B cell (primary cell): ENCODE data around the gene COL5A1. TPM values are rescaled to one million over a fixed set of nuclear protein-coding genes. Genes with fewer than 3 reads are reported as not detected.

Source experiments
- ATAC-seq: fragments of 200-7000 bp; cut with Tn5 transposase; one replicate; pipeline ENCODE4 v1.10.0; 2021; ENCODE audit warnings: low read depth, mild to moderate bottlenecking, moderate number of reproducible peaks, moderate library complexity
- CTCF ChIA-PET: fragments of 350-600 bp; sonication (Branson Sonifier 250); formaldehyde crosslinking; loops from one replicate; lab custom pipeline; 2021; ENCODE audit warnings: antibody characterized with exemption, inconsistent platforms; lab: Charles Lee
- POLR2A ChIA-PET: fragments of 350-600 bp; sonication (Branson Sonifier 250); formaldehyde crosslinking; loops from one replicate; lab custom pipeline; 2021; ENCODE audit warnings: antibody characterized with exemption; lab: Charles Lee
- DNase-seq: peaks from one replicate; pipeline ENCODE4 v3.0.0; 2013
- H2AFZ ChIP-seq: 2 replicates; pipeline ENCODE4 v1.6.1; 2012; ENCODE audit warnings: mild to moderate bottlenecking, low read depth, low read length; ENCODE audit not compliant: insufficient read depth, poor library complexity, severe bottlenecking
- H3K27ac ChIP-seq, 2 donors: 1 replicate in 1 of 2; 2 replicates in 1 of 2; pipeline ENCODE4 v1.5.1; 2012 to 2013; ENCODE audit warnings: low read length in 2 of 2, mild to moderate bottlenecking in 2 of 2, moderate library complexity in 1 of 2
- H3K27me3 ChIP-seq, 4 experiments: fragments of 200-600 bp in 1 of 4; sonication (generic) in 1 of 4; replicated peaks in 1 of 4; 1 replicate in 2 of 4; 2 replicates in 2 of 4; pipeline versions ENCODE4 v1.6.1 to v1.7.0; 2013 to 2016; ENCODE audit warnings: low read length in 3 of 4, mild to moderate bottlenecking in 2 of 4, mixed read lengths in 1 of 4, moderate library complexity in 1 of 4; ENCODE audit not compliant: insufficient read depth in 4 of 4, control insufficient read depth in 3 of 4; ENCODE audit errors: control extremely low read depth in 1 of 4
- H3K36me3 ChIP-seq, 2 experiments: replicated peaks in 1 of 2; 1 replicate in 1 of 2; 2 replicates in 1 of 2; pipeline versions ENCODE4 v1.6.1 to v1.7.1; 2013; ENCODE audit warnings: low read length in 1 of 2; ENCODE audit not compliant: insufficient read depth in 2 of 2, control insufficient read depth in 1 of 2; ENCODE audit errors: control extremely low read depth in 1 of 2, extremely low read depth in 1 of 2
- H3K4me1 ChIP-seq, 2 donors: fragments of 200-600 bp in 1 of 2; sonication (generic) in 1 of 2; 1 replicate in 1 of 2; 2 replicates in 1 of 2; pipeline versions ENCODE4 v1.5.1 to v1.6.1; 2013 to 2017; ENCODE audit warnings: low read length in 2 of 2; ENCODE audit not compliant: control insufficient read depth in 2 of 2, insufficient read depth in 2 of 2
- H3K4me2 ChIP-seq: replicated peaks from 2 replicates; pipeline ENCODE3; 2012; ENCODE audit warnings: mild to moderate bottlenecking, low read depth, low read length; ENCODE audit not compliant: poor library complexity, severe bottlenecking
- H3K4me3 ChIP-seq, 5 experiments: fragments of 200-600 bp in 1 of 5; sonication (generic) in 1 of 5; 1 replicate in 3 of 5; 2 replicates in 2 of 5; pipeline versions ENCODE4 v1.5.1 to v1.7.0; 2011 to 2016; ENCODE audit warnings: low read length in 4 of 5, mild to moderate bottlenecking in 4 of 5, low read depth in 2 of 5, control low read depth in 1 of 5, moderate library complexity in 1 of 5; ENCODE audit not compliant: insufficient read depth in 1 of 5; ENCODE audit errors: control extremely low read depth in 1 of 5, extremely low read depth in 1 of 5
- H3K79me2 ChIP-seq: fragments of 200-600 bp; sonication (generic); one replicate; pipeline ENCODE4 v1.6.0; 2016; ENCODE audit warnings: low read length; ENCODE audit not compliant: control insufficient read depth, insufficient read depth
- H3K9ac ChIP-seq: fragments of 200-600 bp; sonication (generic); 2 replicates; pipeline ENCODE4 v1.6.1; 2017; ENCODE audit warnings: mild to moderate bottlenecking, low read length, moderate library complexity
- H3K9me3 ChIP-seq, 3 donors: one replicate each; pipeline versions ENCODE4 v1.6.1 to v1.7.1; 2013; ENCODE audit warnings: low read length in 2 of 3; ENCODE audit not compliant: control insufficient read depth in 2 of 3, insufficient read depth in 1 of 3; ENCODE audit errors: control extremely low read depth in 1 of 3
- H4K20me1 ChIP-seq: 2 replicates; pipeline ENCODE4 v1.6.0; 2012; ENCODE audit warnings: mild to moderate bottlenecking, low read length; ENCODE audit not compliant: insufficient read depth, control insufficient read depth, poor library complexity, severe bottlenecking
- H3K27ac Mint-ChIP-seq: one replicate; pipeline ENCODE4 v1.8.0; 2021; ENCODE audit warnings: mixed read lengths
- H3K27me3 Mint-ChIP-seq: one replicate; pipeline ENCODE4 v1.8.0; 2021; ENCODE audit warnings: mixed read lengths
- H3K4me1 Mint-ChIP-seq: one replicate; pipeline ENCODE4 v1.8.0; 2021; ENCODE audit warnings: mixed read lengths
- H3K4me3 Mint-ChIP-seq: one replicate; pipeline ENCODE4 v1.8.0; 2021; ENCODE audit warnings: mixed read lengths
- H3K9me3 Mint-ChIP-seq: one replicate; pipeline ENCODE4 v1.8.0; 2022; ENCODE audit warnings: mixed read lengths; ENCODE audit not compliant: insufficient read depth
- EZH2 ChIP-seq: IDR thresholded peaks from 2 replicates; pipeline ENCODE4 v1.6.1; 2012; ENCODE audit warnings: borderline replicate concordance, low read depth, mild to moderate bottlenecking, moderate library complexity, low read length; ENCODE audit not compliant: insufficient read depth, poor library complexity, severe bottlenecking
- WGBS: methylation state at CpG from one replicate; pipeline ENCODE4 v1.1.5; 2013; ENCODE audit warnings: missing lambda C conversion rate; ENCODE audit not compliant: insufficient coverage; 5-methylcytosine and 5-hydroxymethylcytosine counted together
- intact Hi-C: fragments of 100-400 bp; cut with micrococcal nuclease; formaldehyde crosslinking; loops from one replicate; pipeline ENCODE4 v1.10.0; 2022
- polyA plus RNA-seq: library from polyadenylated mRNA; depleted of rRNA; stranded (reverse); fragments of >200 nt; gene quantifications from 2 replicates; pipeline ENCODE4 v1.2.3, GENCODE V29; 2012
- total RNA-seq, 2 donors: library from RNA; stranded (reverse); fragments of 120-200 nt in 1 of 2; gene quantifications; 1 replicate in 1 of 2; 2 replicates in 1 of 2; pipeline versions ENCODE4 v1.2.3 to v1.2.4, GENCODE V29; 2013 to 2022
- TF ChIP-seq, protein P1 (sequence below): fragments of 200-600 bp; IDR thresholded peaks from one replicate; pipeline ENCODE4 v1.8.0; 2022; ENCODE audit warnings: antibody characterized with exemption, mild to moderate bottlenecking

COL5A1 gene
- total and polyA plus RNA-seq, 2 donors (not counting 1 experiment from before 2014, with no cell fraction given): 0.06 TPM; not detected in 1

DNA sequence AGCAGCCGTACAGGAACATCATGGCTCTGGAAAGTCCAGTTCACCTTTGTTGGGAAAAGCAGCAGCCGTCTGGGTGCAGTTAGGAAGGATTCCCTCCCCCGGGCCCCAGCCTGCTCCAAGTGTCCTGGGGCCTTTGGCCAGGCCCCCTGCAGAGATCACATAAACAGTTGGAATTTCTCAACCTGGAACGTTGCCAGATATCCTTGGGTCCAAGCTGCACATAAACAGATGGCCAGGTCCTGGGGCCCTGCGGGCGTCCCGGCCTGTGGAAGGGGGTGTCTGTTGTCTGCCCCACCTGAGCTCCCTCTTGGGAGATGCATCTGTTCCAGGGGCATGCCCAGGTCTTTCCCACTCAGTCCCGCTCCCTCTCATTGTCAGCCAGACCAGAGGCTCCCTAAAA is 92.7 kb downstream of the COL5A1 start:
- Histone ChIP-seq H3K27me3 (peaks cover 0 to 4% (median 0%) of the 10 kb centered on the region in 4 experiments), H3K36me3 (no peaks in the 10 kb centered on the region), H3K27ac (no peak overlapping the region), H3K4me3 (no peak overlapping the region), H3K4me1 (no peaks in the 10 kb centered on the region), H3K4me2 (no peak overlapping the region), H4K20me1 (no peaks in the 10 kb centered on the region), H3K79me2 (no peaks in the 10 kb centered on the region), H3K9me3 (peaks cover 0 to 13% (median 0%) of the 10 kb centered on the region in 3 donors), H3K9ac (no peak overlapping the region), H2AFZ (no peak overlapping the region)
- ATAC-seq (no peak), DNase-seq (no peak)
- H3K4me3 Mint-ChIP-seq: no peak overlapping the region
- no peaks in the 10 kb centered on the region for H3K27me3 Mint-ChIP-seq
- intact Hi-C loops: no loop called here
- CTCF ChIA-PET: no interaction called here
- H3K9me3 Mint-ChIP-seq: peaks cover 1% of the 10 kb centered on the region
- POLR2A ChIA-PET: no interaction called here
- TF ChIP-seq, protein P1, sequence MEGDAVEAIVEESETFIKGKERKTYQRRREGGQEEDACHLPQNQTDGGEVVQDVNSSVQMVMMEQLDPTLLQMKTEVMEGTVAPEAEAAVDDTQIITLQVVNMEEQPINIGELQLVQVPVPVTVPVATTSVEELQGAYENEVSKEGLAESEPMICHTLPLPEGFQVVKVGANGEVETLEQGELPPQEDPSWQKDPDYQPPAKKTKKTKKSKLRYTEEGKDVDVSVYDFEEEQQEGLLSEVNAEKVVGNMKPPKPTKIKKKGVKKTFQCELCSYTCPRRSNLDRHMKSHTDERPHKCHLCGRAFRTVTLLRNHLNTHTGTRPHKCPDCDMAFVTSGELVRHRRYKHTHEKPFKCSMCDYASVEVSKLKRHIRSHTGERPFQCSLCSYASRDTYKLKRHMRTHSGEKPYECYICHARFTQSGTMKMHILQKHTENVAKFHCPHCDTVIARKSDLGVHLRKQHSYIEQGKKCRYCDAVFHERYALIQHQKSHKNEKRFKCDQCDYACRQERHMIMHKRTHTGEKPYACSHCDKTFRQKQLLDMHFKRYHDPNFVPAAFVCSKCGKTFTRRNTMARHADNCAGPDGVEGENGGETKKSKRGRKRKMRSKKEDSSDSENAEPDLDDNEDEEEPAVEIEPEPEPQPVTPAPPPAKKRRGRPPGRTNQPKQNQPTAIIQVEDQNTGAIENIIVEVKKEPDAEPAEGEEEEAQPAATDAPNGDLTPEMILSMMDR: no peak
- TF ChIP-seq EZH2: no peak
- 95% methylated on average over 8 of the region's 8 CpGs for WGBS
- no peak overlapping the region for H3K27ac Mint-ChIP-seq
- no peaks in the 10 kb centered on the region for H3K4me1 Mint-ChIP-seq

DNA sequence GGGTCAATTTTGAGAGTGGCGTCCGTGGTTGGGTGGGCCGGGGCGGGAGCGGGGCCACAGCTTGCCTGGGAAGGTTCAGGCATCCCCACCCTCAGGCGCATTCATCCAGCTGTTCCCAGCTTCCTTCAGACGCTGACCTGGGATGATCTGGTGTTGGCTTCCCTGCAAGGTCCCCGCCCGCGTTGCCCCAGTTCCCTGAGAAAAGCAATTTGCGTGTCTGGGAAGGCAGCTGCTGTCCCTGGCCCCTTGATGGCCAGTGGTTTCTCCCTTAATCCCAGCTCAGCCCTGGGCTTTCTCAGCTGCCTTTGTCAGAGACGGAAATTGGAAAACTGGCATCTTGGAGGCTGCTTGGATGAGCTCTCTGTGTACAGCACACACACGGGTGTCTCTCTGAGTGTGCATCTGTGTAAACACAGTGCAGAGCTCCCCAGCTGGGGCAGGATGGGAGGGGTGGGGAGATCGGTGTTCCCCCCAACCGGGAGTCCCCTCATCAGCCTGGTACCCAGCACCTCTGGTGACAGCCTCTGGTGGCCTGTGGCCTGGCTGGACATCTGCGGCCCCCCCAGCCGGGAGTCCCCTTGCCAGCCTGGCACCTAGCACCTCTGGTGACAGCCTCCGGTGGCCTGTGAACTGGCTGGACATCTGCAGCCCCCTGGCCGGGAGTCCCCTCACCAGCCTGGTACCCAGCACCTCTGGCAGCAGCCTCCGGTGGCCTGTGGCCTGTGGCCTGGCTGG is 94.0 kb downstream of the COL5A1 start:
- Histone ChIP-seq H3K27me3 (peaks cover 0 to 4% (median 0%) of the 10 kb centered on the region in 4 experiments), H2AFZ (no peak overlapping the region), H3K36me3 (no peaks in the 10 kb centered on the region), H4K20me1 (no peaks in the 10 kb centered on the region), H3K9me3 (peaks cover 0 to 8% (median 0%) of the 10 kb centered on the region in 3 donors), H3K4me3 (no peak overlapping the region), H3K9ac (no peak overlapping the region), H3K4me1 (no peaks in the 10 kb centered on the region), H3K27ac (no peak overlapping the region), H3K79me2 (no peaks in the 10 kb centered on the region), H3K4me2 (no peak overlapping the region)
- Mint-ChIP-seq H3K9me3 (no peaks in the 10 kb centered on the region), H3K4me1 (no peaks in the 10 kb centered on the region), H3K27me3 (no peaks in the 10 kb centered on the region), H3K4me3 (no peak overlapping the region), H3K27ac (no peak overlapping the region)
- TF ChIP-seq, protein P1: no peak
- TF ChIP-seq EZH2: no peak
- ATAC-seq: no peak
- intact Hi-C loops: no loop called here
- WGBS: 92% methylated on average over 20 of the region's 20 CpGs
- POLR2A ChIA-PET: no interaction called here
- CTCF ChIA-PET: no interaction called here
- DNase-seq: no peak
